ENCODE data around the gene FRRS1L. TPM values are rescaled to one million over a fixed set of nuclear protein-coding genes. Genes with fewer than 3 reads are reported as not detected.

The FRRS1L gene
- total and polyA plus RNA-seq, 4 donors: 0.08 to 0.51 TPM; not detected in 2

DNA sequence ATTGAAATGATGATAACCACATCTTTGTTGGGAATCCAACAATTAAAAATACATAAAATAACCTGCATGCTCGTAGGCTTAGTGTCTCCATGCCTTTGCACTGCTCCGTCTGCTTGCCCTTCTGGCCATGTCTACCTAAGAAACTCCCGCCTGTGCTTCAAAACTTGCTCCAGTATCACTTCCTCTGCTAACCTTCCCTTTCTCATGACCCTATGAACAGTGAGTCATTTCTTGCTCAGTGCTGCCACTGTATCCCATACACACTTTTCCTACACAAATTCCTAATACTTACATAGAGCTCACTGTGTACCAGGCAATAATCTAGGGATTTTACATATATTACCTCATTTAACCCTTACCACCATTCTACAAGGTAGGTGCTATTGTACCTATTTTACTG, 80.8 kb downstream of the FRRS1L start:
- H3K27ac ChIP-seq (ENCODE audit: low read depth in 1 of 2, low read length in 2 of 2): no peak overlapping the region
- no peak overlapping the region for H3K9ac ChIP-seq (ENCODE audit: low read depth in 1 of 2, low read length in 2 of 2)
- TF ChIP-seq YY1 (IDR thresholded peaks at IDR 0.05) (no peak), TAF1 (conservative IDR thresholded peaks at IDR 0.05) (no peak)
- no peak for DNase-seq (ENCODE audit: low spot score)
- H3K27me3 ChIP-seq (ENCODE audit: control insufficient read depth in 4 of 4, insufficient read depth in 4 of 4, low read length in 3 of 4): no peaks in the 10 kb centered on the region
- no peaks in the 10 kb centered on the region for H3K9me3 ChIP-seq (ENCODE audit: control insufficient read depth in 4 of 4, low read length in 3 of 4)
- H3K36me3 ChIP-seq (ENCODE audit: control insufficient read depth in 4 of 4, insufficient read depth in 3 of 4, low read depth in 1 of 4, low read length in 3 of 4): peaks cover 6 to 29% (median 18%) of the 10 kb centered on the region in 4 donors
- H3K4me1 ChIP-seq (ENCODE audit: control insufficient read depth in 4 of 4, insufficient read depth in 4 of 4, low read length in 3 of 4): peaks cover 0 to 12% (median 6%) of the 10 kb centered on the region in 4 donors
- WGBS: 91% methylated on average over 3 of the region's 3 CpGs
- H3K4me3 ChIP-seq (ENCODE audit: low read depth in 1 of 3, low read length in 3 of 3): no peak overlapping the region

DNA sequence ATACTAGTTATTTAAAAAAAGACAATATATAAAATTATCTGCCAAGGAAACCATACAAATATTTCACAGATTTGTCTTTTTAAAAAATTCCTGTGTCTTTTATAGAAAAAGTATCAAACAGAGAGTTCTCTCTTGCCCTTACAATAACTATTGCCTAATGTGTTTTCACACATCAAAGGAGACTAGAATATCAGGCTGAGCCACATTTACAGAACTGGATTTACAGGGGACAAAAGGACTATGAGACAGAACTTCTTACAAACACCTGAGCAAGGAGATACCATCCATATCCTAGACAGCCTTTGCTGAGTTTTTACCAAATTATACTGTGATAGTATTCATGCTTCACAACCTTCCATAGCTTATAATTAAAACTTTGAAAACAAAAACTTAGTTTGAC, 81.5 kb downstream of the FRRS1L start:
- Histone ChIP-seq H3K9me3 (ENCODE audit: control insufficient read depth in 4 of 4, low read length in 3 of 4) (no peaks in the 10 kb centered on the region), H3K4me1 (ENCODE audit: control insufficient read depth in 4 of 4, insufficient read depth in 4 of 4, low read length in 3 of 4) (peaks cover 0 to 13% (median 6%) of the 10 kb centered on the region in 4 donors), H3K9ac (ENCODE audit: low read depth in 1 of 2, low read length in 2 of 2) (no peak overlapping the region), H3K27ac (ENCODE audit: low read depth in 1 of 2, low read length in 2 of 2) (no peak overlapping the region), H3K36me3 (ENCODE audit: control insufficient read depth in 4 of 4, insufficient read depth in 3 of 4, low read depth in 1 of 4, low read length in 3 of 4) (peaks cover 6 to 22% (median 13%) of the 10 kb centered on the region in 4 donors), H3K27me3 (ENCODE audit: control insufficient read depth in 4 of 4, insufficient read depth in 4 of 4, low read length in 3 of 4) (no peaks in the 10 kb centered on the region), H3K4me3 (ENCODE audit: low read depth in 1 of 3, low read length in 3 of 3) (no peak overlapping the region)
- no peak for DNase-seq (ENCODE audit: low spot score)
- TF ChIP-seq, protein P1, sequence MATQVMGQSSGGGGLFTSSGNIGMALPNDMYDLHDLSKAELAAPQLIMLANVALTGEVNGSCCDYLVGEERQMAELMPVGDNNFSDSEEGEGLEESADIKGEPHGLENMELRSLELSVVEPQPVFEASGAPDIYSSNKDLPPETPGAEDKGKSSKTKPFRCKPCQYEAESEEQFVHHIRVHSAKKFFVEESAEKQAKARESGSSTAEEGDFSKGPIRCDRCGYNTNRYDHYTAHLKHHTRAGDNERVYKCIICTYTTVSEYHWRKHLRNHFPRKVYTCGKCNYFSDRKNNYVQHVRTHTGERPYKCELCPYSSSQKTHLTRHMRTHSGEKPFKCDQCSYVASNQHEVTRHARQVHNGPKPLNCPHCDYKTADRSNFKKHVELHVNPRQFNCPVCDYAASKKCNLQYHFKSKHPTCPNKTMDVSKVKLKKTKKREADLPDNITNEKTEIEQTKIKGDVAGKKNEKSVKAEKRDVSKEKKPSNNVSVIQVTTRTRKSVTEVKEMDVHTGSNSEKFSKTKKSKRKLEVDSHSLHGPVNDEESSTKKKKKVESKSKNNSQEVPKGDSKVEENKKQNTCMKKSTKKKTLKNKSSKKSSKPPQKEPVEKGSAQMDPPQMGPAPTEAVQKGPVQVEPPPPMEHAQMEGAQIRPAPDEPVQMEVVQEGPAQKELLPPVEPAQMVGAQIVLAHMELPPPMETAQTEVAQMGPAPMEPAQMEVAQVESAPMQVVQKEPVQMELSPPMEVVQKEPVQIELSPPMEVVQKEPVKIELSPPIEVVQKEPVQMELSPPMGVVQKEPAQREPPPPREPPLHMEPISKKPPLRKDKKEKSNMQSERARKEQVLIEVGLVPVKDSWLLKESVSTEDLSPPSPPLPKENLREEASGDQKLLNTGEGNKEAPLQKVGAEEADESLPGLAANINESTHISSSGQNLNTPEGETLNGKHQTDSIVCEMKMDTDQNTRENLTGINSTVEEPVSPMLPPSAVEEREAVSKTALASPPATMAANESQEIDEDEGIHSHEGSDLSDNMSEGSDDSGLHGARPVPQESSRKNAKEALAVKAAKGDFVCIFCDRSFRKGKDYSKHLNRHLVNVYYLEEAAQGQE (IDR thresholded peaks at IDR 0.05): no peak
- no peak for TF ChIP-seq FOXA1 (IDR thresholded peaks at IDR 0.05)
- TF ChIP-seq FOXA2 (IDR thresholded peaks at IDR 0.05): no peak
- TF ChIP-seq TAF1 (conservative IDR thresholded peaks at IDR 0.05): no peak
- TF ChIP-seq, protein P2, sequence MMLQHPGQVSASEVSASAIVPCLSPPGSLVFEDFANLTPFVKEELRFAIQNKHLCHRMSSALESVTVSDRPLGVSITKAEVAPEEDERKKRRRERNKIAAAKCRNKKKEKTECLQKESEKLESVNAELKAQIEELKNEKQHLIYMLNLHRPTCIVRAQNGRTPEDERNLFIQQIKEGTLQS (IDR thresholded peaks at IDR 0.05): no peak
- no peak for TF ChIP-seq SP1 (IDR thresholded peaks at IDR 0.05)
- TF ChIP-seq JUND (IDR thresholded peaks at IDR 0.05): no peak
- no peak for TF ChIP-seq NR2F2 (IDR thresholded peaks at IDR 0.05)
- no peak for TF ChIP-seq YY1 (IDR thresholded peaks at IDR 0.05)
- TF ChIP-seq, protein P3, sequence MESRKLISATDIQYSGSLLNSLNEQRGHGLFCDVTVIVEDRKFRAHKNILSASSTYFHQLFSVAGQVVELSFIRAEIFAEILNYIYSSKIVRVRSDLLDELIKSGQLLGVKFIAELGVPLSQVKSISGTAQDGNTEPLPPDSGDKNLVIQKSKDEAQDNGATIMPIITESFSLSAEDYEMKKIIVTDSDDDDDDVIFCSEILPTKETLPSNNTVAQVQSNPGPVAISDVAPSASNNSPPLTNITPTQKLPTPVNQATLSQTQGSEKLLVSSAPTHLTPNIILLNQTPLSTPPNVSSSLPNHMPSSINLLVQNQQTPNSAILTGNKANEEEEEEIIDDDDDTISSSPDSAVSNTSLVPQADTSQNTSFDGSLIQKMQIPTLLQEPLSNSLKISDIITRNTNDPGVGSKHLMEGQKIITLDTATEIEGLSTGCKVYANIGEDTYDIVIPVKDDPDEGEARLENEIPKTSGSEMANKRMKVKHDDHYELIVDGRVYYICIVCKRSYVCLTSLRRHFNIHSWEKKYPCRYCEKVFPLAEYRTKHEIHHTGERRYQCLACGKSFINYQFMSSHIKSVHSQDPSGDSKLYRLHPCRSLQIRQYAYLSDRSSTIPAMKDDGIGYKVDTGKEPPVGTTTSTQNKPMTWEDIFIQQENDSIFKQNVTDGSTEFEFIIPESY (IDR thresholded peaks at IDR 0.05): no peak
- TF ChIP-seq GABPA (IDR thresholded peaks at IDR 0.05 in 1 of 2, conservative IDR thresholded peaks at IDR 0.05 in 1 of 2): no peak
- no peak for TF ChIP-seq RAD21 (IDR thresholded peaks at IDR 0.05)
- TF ChIP-seq HNF4G (IDR thresholded peaks at IDR 0.05): no peak
- TF ChIP-seq RXRA (IDR thresholded peaks at IDR 0.05): no peak
- no peak for TF ChIP-seq EGR1 (IDR thresholded peaks at IDR 0.05; ENCODE audit: low read depth in 2 of 2)

Data from liver (tissue), 9 donors.